GM23248 (cell line): ENCODE results near the gene CD27.

Experiments used
- EZH2 ChIP-seq: fragments of 200-600 bp; sonication (generic); IDR thresholded peaks from 2 replicates; pipeline ENCODE4 v1.6.1; 2018; ENCODE audit warnings: antibody characterized with exemption, mild to moderate bottlenecking; ENCODE audit not compliant: insufficient read depth, poor library complexity, severe bottlenecking
- EZH2phosphoT487 ChIP-seq: fragments of 200-600 bp; sonication (generic); IDR thresholded peaks from 2 replicates; pipeline ENCODE4 v1.6.1; 2018; ENCODE audit warnings: antibody characterized with exemption, moderate library complexity, mild to moderate bottlenecking, low read depth; ENCODE audit not compliant: insufficient read depth

- TF ChIP-seq EZH2 (no peak), EZH2phosphoT487 (no peak)
Observed at GRCh38 chr12:6488240-6488639, 43.5 kb downstream of the CD27 start.
